Activated CD4-positive, alpha-beta T cell treated with anti-CD3 and anti-CD28 coated beads, Interleukin-2, amount 10 ng/mL, durations not matched to agents 7 days and 5 days (primary cell): Measurements from ENCODE around the gene CFAP46. TPM values are rescaled to one million over a fixed set of nuclear protein-coding genes. Genes with fewer than 3 reads are reported as not detected.

Source experiments
- CTCF ChIA-PET: fragments of 350-600 bp; sonication (Branson Sonifier 250); formaldehyde crosslinking; loops from one replicate; lab custom pipeline; 2021; ENCODE audit warnings: antibody characterized with exemption; lab: Charles Lee
- POLR2A ChIA-PET: fragments of 350-600 bp; sonication (Branson Sonifier 250); formaldehyde crosslinking; loops from one replicate; lab custom pipeline; 2021; ENCODE audit warnings: antibody characterized with exemption; lab: Charles Lee
- DNase-seq: peaks from one replicate; pipeline ENCODE4 v3.0.0-alpha.2; 2020
- H3K27ac Mint-ChIP-seq: one replicate; pipeline ENCODE4 v1.8.0; 2021; ENCODE audit warnings: mild to moderate bottlenecking, moderate library complexity, mixed read lengths
- H3K27me3 Mint-ChIP-seq: one replicate; pipeline ENCODE4 v1.8.0; 2021; ENCODE audit warnings: mixed read lengths
- H3K36me3 Mint-ChIP-seq: one replicate; pipeline ENCODE4 v1.8.0; 2021; ENCODE audit warnings: low read depth, mixed read lengths
- H3K4me1 Mint-ChIP-seq: one replicate; pipeline ENCODE4 v1.8.0; 2021; ENCODE audit warnings: mixed read lengths
- H3K4me3 Mint-ChIP-seq: one replicate; pipeline ENCODE4 v1.8.0; 2021; ENCODE audit warnings: mild to moderate bottlenecking, moderate library complexity, mixed read lengths
- H3K9me3 Mint-ChIP-seq: one replicate; pipeline ENCODE4 v1.8.0; 2021; ENCODE audit warnings: mixed read lengths
- total RNA-seq, 2 experiments: library from RNA; stranded (reverse); gene quantifications; one replicate each; pipeline ENCODE4 v1.2.3, GENCODE V29; 2021

Gene CFAP46
- total RNA-seq, 2 experiments from 2014 or later, result not detected

DNA sequence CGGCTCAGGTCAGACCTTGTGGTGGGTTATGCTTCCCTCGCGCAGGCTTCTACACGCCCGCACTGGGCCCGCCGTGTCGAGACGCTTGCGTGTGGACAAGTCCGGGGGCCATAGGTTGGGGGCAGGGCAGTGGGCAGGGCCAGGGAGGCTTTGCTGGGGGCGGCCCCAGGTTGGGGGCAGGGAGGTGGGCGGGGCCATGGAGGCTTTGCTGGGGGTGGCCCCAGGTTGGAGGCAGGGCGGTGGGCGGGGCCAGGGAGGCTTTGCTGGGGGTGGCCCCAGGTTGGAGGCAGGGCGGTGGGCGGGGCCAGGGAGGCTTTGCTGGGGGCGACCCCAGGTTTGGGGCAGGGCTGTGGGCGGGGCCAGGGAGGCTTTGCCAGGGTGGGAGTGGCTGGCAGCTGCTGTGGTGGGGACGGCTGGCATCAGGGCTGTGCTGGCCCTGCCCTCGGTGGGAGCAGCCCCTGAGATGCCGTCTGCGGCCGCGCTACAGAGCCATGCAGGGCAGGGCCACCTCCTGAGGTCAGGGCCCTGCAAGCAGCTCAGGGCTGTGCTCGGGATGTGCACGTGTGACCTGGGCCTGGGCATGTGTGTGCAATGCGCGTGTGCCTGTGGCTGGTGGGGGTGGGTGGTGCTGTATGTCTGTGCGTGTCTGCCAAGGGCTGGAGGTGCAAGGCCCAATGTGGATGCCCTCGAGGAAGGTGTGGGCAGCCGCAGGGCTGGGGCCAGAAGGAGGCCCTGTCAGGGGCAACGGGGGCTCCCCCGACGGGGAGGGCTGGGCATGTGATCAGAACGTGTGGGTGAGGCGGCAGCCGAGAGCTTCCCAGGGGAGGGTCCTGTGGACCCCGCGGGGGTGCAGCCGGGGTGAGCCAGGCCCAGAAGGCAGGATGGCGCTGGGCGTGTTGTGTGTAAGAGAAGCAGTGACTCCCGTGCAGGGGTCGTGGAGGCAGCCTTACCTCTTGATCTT lies 84.0 kb downstream of the CFAP46 start:
- Mint-ChIP-seq H3K36me3 (no peaks in the 10 kb centered on the region), H3K27me3 (peaks cover 6% of the 10 kb centered on the region), H3K4me1 (peaks cover 6% of the 10 kb centered on the region), H3K27ac (no peak overlapping the region), H3K4me3 (no peak overlapping the region), H3K9me3 (no peaks in the 10 kb centered on the region)
- DNase-seq, result no peak
- ChIA-PET CTCF (no interaction called here), POLR2A (no interaction called here)

DNA sequence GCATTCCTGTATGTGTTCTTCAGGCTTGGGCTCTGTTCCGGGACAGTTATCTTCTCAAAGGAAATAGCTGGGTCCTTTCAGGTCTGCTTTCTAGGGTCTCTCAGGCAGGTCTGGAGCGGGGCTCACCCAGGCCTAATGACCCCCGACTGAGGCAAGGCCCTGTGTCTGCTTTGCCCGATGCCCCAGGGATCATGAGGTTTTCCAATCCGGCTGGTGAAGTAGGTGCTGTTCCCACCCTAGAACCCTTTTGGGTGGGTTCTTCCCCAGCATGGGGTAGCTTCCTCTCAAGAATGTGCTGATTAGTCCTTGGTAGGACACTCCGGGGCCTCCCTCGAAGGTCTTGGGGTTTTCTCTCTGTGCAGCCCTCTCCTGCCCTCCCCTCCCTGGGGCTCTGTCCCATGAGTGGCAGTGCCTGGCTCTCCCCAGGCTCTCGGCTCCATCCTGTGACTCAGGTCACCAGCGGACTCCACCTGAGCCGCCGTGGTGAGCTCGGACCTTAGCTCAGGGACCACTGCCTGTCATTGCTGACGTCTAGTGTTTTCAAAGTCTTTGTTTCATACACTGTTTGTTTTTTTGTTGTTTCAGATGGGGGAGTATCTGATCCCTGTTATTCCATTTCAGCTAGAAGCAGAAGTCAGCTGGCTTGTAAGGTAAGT lies 85.4 kb downstream of the CFAP46 start:
- peaks cover 10% of the 10 kb centered on the region for H3K27me3 Mint-ChIP-seq
- H3K4me1 Mint-ChIP-seq, result no peaks in the 10 kb centered on the region
- ChIA-PET POLR2A (no interaction called here), CTCF (interaction anchor here (0.7 kb wide), 1 partner anchor 281 kb away, joined by 3 read pairs; no protein-coding TSS in a partner anchor)
- H3K4me3 Mint-ChIP-seq, result no peak overlapping the region
- no peak for DNase-seq
- H3K27ac Mint-ChIP-seq, result no peak overlapping the region
- H3K9me3 Mint-ChIP-seq, result no peaks in the 10 kb centered on the region
- no peaks in the 10 kb centered on the region for H3K36me3 Mint-ChIP-seq

DNA sequence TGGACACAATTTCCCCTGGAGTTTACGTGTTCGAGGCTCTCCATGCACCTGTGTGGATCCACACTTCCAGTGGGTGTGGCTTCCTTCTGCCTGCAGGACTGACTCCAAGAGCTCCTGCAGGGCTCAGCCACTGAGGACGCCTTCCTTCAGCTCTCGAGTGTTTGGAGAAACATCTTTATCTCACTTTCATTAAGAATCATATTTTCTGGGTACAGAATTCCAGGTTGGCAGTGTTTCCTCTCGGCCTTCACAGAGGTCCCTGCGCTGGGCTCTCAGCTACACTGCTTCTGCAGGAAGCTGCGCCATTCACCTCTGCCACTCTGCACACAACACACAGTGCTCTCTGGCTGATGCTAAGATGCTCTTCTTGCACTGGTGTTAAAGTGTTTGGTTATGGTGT lies 86.5 kb downstream of the CFAP46 start:
- Mint-ChIP-seq H3K4me1 (no peaks in the 10 kb centered on the region), H3K4me3 (no peak overlapping the region), H3K9me3 (no peaks in the 10 kb centered on the region), H3K27me3 (peaks cover 10% of the 10 kb centered on the region), H3K36me3 (no peaks in the 10 kb centered on the region), H3K27ac (no peak overlapping the region)
- DNase-seq, result no peak
- ChIA-PET CTCF (no interaction called here), POLR2A (no interaction called here)

DNA sequence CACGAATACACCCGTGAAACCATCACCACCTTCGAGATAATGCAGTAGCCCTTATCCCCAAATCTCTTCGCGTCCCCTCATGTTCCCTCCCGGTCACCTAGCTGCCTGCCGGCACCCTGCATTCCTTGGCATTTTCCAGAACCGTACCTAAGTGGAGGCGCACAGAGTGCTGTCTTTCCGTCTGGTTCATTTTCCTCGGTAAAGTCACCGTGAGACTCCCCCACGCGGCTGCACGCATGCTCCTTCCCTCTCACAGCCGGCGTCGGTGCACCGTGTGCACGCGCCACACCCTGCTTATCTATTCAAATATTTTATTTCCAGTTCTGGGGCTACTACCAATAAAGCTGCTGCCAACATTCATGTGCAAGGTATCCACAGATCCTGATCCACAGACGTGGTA lies 90.9 kb downstream of the CFAP46 start:
- Mint-ChIP-seq H3K27me3 (peaks cover 14% of the 10 kb centered on the region), H3K4me3 (no peak overlapping the region), H3K36me3 (no peaks in the 10 kb centered on the region), H3K27ac (no peak overlapping the region), H3K9me3 (no peaks in the 10 kb centered on the region), H3K4me1 (peaks cover 5% of the 10 kb centered on the region)
- ChIA-PET POLR2A (no interaction called here), CTCF (no interaction called here)
- no peak for DNase-seq

DNA sequence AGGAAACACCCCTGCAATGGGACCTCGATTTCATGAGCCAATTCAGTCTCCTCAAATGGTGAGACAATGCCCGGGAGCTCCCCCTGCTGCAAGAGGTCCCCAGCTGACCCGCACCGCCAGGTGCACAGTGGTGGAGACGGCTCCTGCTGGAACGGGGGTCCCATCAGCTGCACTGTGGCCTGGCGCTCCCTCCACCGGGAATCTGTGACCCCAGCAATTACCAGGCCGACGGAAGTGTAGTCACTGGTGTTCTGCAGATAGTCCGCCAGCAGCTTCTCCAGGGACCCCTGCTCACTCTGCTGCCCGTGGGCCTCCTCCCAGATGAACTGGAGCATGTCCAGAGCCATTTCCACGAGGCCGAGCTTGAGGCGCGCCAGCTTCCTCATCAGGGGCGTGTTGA lies 91.5 kb downstream of the CFAP46 start:
- no peak overlapping the region for H3K4me3 Mint-ChIP-seq
- H3K4me1 Mint-ChIP-seq, result peaks cover 5% of the 10 kb centered on the region
- H3K27ac Mint-ChIP-seq, result no peak overlapping the region
- H3K9me3 Mint-ChIP-seq, result no peaks in the 10 kb centered on the region
- H3K36me3 Mint-ChIP-seq, result no peaks in the 10 kb centered on the region
- H3K27me3 Mint-ChIP-seq, result peaks cover 14% of the 10 kb centered on the region
- no peak for DNase-seq
- CTCF ChIA-PET, result no interaction called here
- POLR2A ChIA-PET, result no interaction called here

DNA sequence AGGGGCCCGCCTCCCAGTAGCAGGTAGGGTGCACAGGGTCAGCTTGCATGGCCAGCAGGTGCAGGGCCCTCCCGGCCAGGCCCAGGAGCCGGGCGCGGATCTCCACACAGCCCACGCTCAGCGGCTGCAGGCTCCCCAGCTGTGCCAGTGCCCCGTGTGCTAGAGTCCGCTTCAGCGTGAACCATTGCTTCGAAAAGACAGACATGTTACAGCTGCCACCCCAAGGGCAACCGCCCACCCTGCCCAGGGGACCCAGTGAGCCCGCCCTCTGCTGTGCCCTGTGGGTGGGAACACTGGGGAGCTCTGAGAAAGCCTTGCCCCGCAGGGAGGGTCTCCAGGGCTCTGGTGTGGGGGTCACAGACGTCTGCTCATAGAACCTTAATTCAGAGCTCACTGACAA lies 92.1 kb downstream of the CFAP46 start:
- Mint-ChIP-seq H3K27ac (no peak overlapping the region), H3K4me3 (no peak overlapping the region), H3K27me3 (peaks cover 14% of the 10 kb centered on the region), H3K36me3 (no peaks in the 10 kb centered on the region), H3K4me1 (peaks cover 5% of the 10 kb centered on the region), H3K9me3 (no peaks in the 10 kb centered on the region)
- POLR2A ChIA-PET, result no interaction called here
- CTCF ChIA-PET, result no interaction called here
- no peak for DNase-seq

DNA sequence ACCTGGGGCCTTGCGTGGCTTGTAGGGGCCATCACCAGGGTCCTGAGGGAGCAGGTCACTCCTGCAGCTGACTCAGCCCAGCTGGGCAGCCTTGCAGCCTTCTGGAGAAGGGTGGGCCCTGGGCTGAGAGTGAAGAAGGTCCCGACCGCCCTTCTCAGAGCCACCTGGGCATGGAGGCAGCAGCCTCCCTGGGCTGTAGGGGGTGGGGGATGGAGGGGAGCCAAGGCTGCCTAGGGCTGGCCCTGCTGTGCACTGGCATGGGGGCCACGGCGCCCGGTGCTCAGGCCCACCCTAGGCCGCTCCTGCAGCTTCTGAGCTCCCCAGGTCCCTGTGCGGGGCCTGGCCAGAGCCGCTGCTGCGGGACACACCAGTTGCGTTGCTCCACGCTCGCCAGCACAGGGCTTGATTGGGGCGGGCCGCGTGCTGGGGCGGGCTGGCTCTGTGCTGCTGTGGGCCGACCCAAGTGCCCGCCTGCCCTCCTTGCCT lies 92.8 kb downstream of the CFAP46 start:
- Mint-ChIP-seq H3K4me3 (no peak overlapping the region), H3K27ac (no peak overlapping the region), H3K9me3 (no peaks in the 10 kb centered on the region), H3K4me1 (peaks cover 5% of the 10 kb centered on the region), H3K27me3 (peaks cover 14% of the 10 kb centered on the region), H3K36me3 (no peaks in the 10 kb centered on the region)
- ChIA-PET CTCF (no interaction called here), POLR2A (no interaction called here)
- DNase-seq, result no peak

DNA sequence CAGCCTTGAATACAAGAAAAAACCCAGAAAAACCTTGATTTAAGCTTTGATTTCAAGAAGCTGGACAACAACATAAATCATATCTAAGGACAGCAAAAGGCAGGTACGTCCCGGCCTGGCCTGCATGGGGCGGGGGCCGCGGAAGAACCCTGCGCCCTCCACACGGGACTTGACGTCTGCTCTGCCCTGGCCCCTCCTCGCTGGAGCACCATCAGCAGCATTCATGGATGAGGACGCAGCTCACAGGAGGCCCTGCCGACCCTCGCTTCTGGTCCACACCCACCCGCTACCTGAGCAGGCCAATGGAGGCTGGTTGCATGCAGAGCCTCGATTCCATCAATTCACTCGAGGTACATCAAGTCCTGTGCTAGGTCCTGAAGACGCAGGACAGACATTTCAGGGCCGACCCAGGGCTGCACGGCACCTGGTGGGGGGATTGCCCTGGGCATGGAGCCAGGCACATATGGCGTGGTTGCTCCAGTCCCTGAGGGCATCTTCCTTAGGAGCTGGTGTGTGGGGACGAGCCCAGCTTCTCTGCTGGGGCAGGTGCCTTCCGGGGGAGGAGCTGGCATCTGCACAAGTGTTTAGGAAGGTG lies 93.3 kb downstream of the CFAP46 start:
- Mint-ChIP-seq H3K27ac (no peak overlapping the region), H3K9me3 (no peaks in the 10 kb centered on the region), H3K4me1 (peaks cover 5% of the 10 kb centered on the region), H3K36me3 (no peaks in the 10 kb centered on the region), H3K4me3 (no peak overlapping the region), H3K27me3 (peaks cover 13% of the 10 kb centered on the region)
- DNase-seq, result no peak
- POLR2A ChIA-PET, result no interaction called here
- CTCF ChIA-PET, result no interaction called here

DNA sequence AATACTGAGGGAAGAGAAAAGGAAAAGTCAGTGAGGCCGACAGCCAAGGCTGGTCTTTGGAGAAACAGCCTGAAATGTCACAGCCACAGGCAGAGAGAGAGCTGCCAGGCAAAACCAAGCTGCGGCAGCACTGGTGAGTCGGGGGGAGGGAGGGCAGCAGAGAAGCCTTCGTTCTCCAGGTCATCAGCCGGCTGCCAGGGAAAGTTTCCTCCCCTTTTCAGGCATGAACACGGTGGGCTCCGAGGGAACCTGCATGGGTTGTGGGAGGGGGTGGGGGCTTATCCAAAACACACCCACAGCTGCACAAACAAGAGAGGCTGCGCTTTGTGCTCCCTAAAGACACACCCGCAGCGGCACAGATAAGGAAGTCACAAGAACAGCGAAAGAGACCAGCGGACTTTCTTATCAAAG lies 94.1 kb downstream of the CFAP46 start:
- H3K9me3 Mint-ChIP-seq, result no peaks in the 10 kb centered on the region
- no peak for DNase-seq
- H3K36me3 Mint-ChIP-seq, result no peaks in the 10 kb centered on the region
- POLR2A ChIA-PET, result no interaction called here
- no peak overlapping the region for H3K4me3 Mint-ChIP-seq
- peaks cover 5% of the 10 kb centered on the region for H3K4me1 Mint-ChIP-seq
- H3K27me3 Mint-ChIP-seq, result peaks cover 7% of the 10 kb centered on the region
- no peak overlapping the region for H3K27ac Mint-ChIP-seq
- CTCF ChIA-PET, result no interaction called here

DNA sequence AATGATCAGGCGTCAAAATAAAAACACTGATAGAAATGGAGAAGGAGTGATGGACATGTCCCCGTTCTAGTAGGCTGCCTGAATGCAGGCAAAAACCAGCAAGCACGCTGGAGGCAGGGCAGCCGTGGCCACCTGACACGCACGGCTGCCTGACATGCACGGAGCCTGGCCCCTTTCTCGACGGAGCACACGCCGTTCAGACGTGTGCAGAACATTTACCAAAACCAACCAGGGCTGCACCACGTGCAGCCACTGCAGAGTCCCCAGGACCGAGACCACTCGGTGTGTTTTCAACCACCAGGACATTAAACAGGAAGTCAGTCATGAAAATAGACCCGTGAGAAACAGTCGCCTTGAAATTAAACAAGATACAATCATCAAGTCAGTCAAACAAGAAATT lies 94.5 kb downstream of the CFAP46 start:
- DNase-seq, result no peak
- peaks cover 5% of the 10 kb centered on the region for H3K27me3 Mint-ChIP-seq
- CTCF ChIA-PET, result no interaction called here
- no peak overlapping the region for H3K27ac Mint-ChIP-seq
- H3K9me3 Mint-ChIP-seq, result peaks cover 1% of the 10 kb centered on the region
- POLR2A ChIA-PET, result no interaction called here
- H3K4me1 Mint-ChIP-seq, result peaks cover 5% of the 10 kb centered on the region
- no peaks in the 10 kb centered on the region for H3K36me3 Mint-ChIP-seq
- H3K4me3 Mint-ChIP-seq, result no peak overlapping the region

DNA sequence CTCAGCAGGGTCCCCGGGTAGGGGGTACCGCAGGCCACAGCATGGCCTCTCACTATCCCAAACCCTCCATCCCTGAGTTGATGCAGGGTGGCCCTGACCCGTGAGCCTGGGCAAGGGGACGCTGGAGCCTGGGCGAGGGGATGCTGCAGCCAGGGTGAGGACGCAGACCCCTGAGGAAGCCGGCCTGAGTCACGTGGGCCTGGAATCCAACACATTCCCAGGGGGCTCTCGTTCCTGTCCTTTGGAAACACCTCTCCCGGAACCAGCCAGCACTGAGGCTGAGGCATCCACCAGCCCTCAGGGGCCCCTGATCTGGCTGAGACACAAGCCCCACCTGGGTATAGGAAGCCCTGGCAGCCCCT lies 95.0 kb downstream of the CFAP46 start:
- H3K4me1 Mint-ChIP-seq, result peaks cover 5% of the 10 kb centered on the region
- peaks cover 4% of the 10 kb centered on the region for H3K27me3 Mint-ChIP-seq
- POLR2A ChIA-PET, result no interaction called here
- H3K9me3 Mint-ChIP-seq, result peaks cover 6% of the 10 kb centered on the region
- no peaks in the 10 kb centered on the region for H3K36me3 Mint-ChIP-seq
- no peak for DNase-seq
- no peak overlapping the region for H3K27ac Mint-ChIP-seq
- no peak overlapping the region for H3K4me3 Mint-ChIP-seq
- CTCF ChIA-PET, result no interaction called here

DNA sequence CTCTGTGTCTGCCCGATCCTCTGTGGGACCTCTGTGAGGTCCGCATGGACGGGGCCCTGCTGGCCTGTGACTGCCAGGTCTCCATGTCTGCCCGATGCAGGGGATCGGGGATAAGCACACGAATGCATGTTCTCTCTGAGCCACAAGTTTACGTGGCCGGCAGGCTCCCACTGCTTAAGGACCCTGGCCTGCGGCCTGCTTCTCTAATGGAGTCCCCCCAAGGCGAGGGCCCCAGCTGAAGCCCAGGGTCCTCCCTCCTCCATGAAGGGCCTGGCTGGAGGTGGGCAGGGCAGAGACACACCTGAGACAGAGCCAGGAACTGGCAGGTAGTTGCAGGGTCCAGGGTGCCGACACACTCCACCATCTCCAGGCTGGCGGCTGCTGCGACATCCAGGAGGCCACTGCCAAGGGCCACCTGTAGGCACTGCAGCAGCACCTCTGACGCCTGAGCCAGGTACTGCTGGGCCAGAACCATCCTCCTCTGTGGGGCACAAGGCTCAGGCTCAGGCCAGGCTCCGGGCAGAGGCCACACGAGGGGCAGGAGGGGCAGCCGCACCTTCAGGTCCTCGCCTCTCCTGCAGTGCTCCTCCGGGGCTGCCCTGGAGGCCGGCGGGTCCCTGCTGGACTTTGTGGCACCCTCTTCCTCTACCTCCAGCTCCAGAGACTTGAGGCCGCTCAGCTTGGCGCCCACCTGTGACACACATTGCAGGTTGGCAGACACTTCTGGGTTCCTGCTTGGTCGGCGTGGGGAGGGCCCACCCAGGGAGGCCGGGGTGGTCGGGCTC lies 95.5 kb downstream of the CFAP46 start:
- Mint-ChIP-seq H3K27ac (no peak overlapping the region), H3K36me3 (peaks cover 2% of the 10 kb centered on the region), H3K4me1 (peaks cover 5% of the 10 kb centered on the region), H3K27me3 (peaks cover 4% of the 10 kb centered on the region), H3K9me3 (peaks cover 11% of the 10 kb centered on the region), H3K4me3 (no peak overlapping the region)
- no peak for DNase-seq
- CTCF ChIA-PET, result no interaction called here
- POLR2A ChIA-PET, result no interaction called here
